ENCODE results near the gene TMEM44. TPM values are rescaled to one million over a fixed set of nuclear protein-coding genes. Genes with fewer than 3 reads are reported as not detected.

Gene TMEM44
- total RNA-seq, 1 experiment from 2014 or later: 11.8 TPM

GRCh38 chr3:194617827-194618226 lies 15.4 kb downstream of the TMEM44 start:
- ChIA-PET CTCF (no interaction called here), POLR2A (no interaction called here)
- peaks cover 3% of the 10 kb centered on the region for H3K4me1 Mint-ChIP-seq (ENCODE audit: low read depth, unreplicated experiment)
- no peak for DNase-seq
- Histone ChIP-seq H3K9me3 (no peaks in the 10 kb centered on the region), H3K4me3 (ENCODE audit: low read depth, low read length) (no peak overlapping the region), H3K27me3 (replicated peaks; ENCODE audit: control insufficient read depth, insufficient read depth, low read length) (no peaks in the 10 kb centered on the region), H3K36me3 (ENCODE audit: control insufficient read depth, insufficient read depth, low read length) (no peaks in the 10 kb centered on the region), H3K4me1 (no peaks in the 10 kb centered on the region)
- peaks cover 5% of the 10 kb centered on the region for H3K36me3 Mint-ChIP-seq (ENCODE audit: insufficient read depth, unreplicated experiment)
- TF ChIP-seq CTCF (IDR thresholded peaks at IDR 0.05; ENCODE audit: insufficient read depth in 1 of 2, low read depth in 1 of 2, low read length in 1 of 2, severe bottlenecking in 1 of 2, unreplicated experiment in 1 of 2): no peak
- no peaks in the 10 kb centered on the region for H3K9me3 Mint-ChIP-seq (ENCODE audit: unreplicated experiment)
- BruUV-seq (replicated peaks): no TSS peak
- intact Hi-C loops (cut with micrococcal nuclease; ENCODE audit: unreplicated experiment): no loop called here
- no peaks in the 10 kb centered on the region for H3K27me3 Mint-ChIP-seq (ENCODE audit: insufficient read depth, unreplicated experiment)
- no peak overlapping the region for H3K27ac Mint-ChIP-seq (ENCODE audit: unreplicated experiment)
- H3K4me3 Mint-ChIP-seq (ENCODE audit: unreplicated experiment): no peak overlapping the region

- Histone ChIP-seq H3K4me3 (ENCODE audit: low read depth, low read length) (no peak overlapping the region), H3K9me3 (no peaks in the 10 kb centered on the region), H3K36me3 (ENCODE audit: control insufficient read depth, insufficient read depth, low read length) (no peaks in the 10 kb centered on the region), H3K4me1 (no peaks in the 10 kb centered on the region), H3K27me3 (replicated peaks; ENCODE audit: control insufficient read depth, insufficient read depth, low read length) (no peaks in the 10 kb centered on the region)
- Mint-ChIP-seq H3K9me3 (ENCODE audit: unreplicated experiment) (no peaks in the 10 kb centered on the region), H3K27me3 (ENCODE audit: insufficient read depth, unreplicated experiment) (no peaks in the 10 kb centered on the region), H3K4me1 (ENCODE audit: low read depth, unreplicated experiment) (no peaks in the 10 kb centered on the region), H3K4me3 (ENCODE audit: unreplicated experiment) (no peak overlapping the region), H3K27ac (ENCODE audit: unreplicated experiment) (no peak overlapping the region), H3K36me3 (ENCODE audit: insufficient read depth, unreplicated experiment) (peaks cover 5% of the 10 kb centered on the region)
- CTCF ChIA-PET: no interaction called here
- no TSS peak for BruUV-seq (replicated peaks)
- intact Hi-C loops (cut with micrococcal nuclease; ENCODE audit: unreplicated experiment): no loop called here
- POLR2A ChIA-PET: no interaction called here
- no peak for DNase-seq
- TF ChIP-seq CTCF (IDR thresholded peaks at IDR 0.05; ENCODE audit: insufficient read depth in 1 of 2, low read depth in 1 of 2, low read length in 1 of 2, severe bottlenecking in 1 of 2, unreplicated experiment in 1 of 2): no peak
Observed at GRCh38 chr3:194617143-194617671, 16.0 kb downstream of the TMEM44 start.

GRCh38 chr3:194615226-194615625 lies 18.0 kb downstream of the TMEM44 start:
- no peaks in the 10 kb centered on the region for H3K9me3 Mint-ChIP-seq (ENCODE audit: unreplicated experiment)
- POLR2A ChIA-PET: no interaction called here
- intact Hi-C loops (cut with micrococcal nuclease; ENCODE audit: unreplicated experiment): no loop called here
- Histone ChIP-seq H3K4me3 (ENCODE audit: low read depth, low read length) (no peak overlapping the region), H3K27me3 (replicated peaks; ENCODE audit: control insufficient read depth, insufficient read depth, low read length) (no peaks in the 10 kb centered on the region), H3K4me1 (no peaks in the 10 kb centered on the region), H3K9me3 (no peaks in the 10 kb centered on the region), H3K36me3 (ENCODE audit: control insufficient read depth, insufficient read depth, low read length) (no peaks in the 10 kb centered on the region)
- no peaks in the 10 kb centered on the region for H3K27me3 Mint-ChIP-seq (ENCODE audit: insufficient read depth, unreplicated experiment)
- no peak overlapping the region for H3K4me3 Mint-ChIP-seq (ENCODE audit: unreplicated experiment)
- no peak overlapping the region for H3K27ac Mint-ChIP-seq (ENCODE audit: unreplicated experiment)
- TF ChIP-seq CTCF (IDR thresholded peaks at IDR 0.05; ENCODE audit: insufficient read depth in 1 of 2, low read depth in 1 of 2, low read length in 1 of 2, severe bottlenecking in 1 of 2, unreplicated experiment in 1 of 2): no peak
- no TSS peak for BruUV-seq (replicated peaks)
- CTCF ChIA-PET: no interaction called here
- H3K4me1 Mint-ChIP-seq (ENCODE audit: low read depth, unreplicated experiment): no peaks in the 10 kb centered on the region
- DNase-seq: no peak
- H3K36me3 Mint-ChIP-seq (ENCODE audit: insufficient read depth, unreplicated experiment): peaks cover 1% of the 10 kb centered on the region
